Muscle of leg (tissue), 11 donors: Measurements from ENCODE around the gene KLHL9. TPM values are rescaled to one million over a fixed set of nuclear protein-coding genes. Genes with fewer than 3 reads are reported as not detected.

ENCODE experiments used
- DNase-seq: peaks from one replicate; pipeline ENCODE4 v3.0.0; 2013
- H3K27ac ChIP-seq: one replicate; pipeline ENCODE4 v1.5.1; 2013; ENCODE audit warnings: mild to moderate bottlenecking, low read length, control low read depth
- H3K27me3 ChIP-seq: one replicate; pipeline ENCODE4 v1.6.1; 2013; ENCODE audit warnings: low read length; ENCODE audit not compliant: control insufficient read depth, insufficient read depth
- H3K36me3 ChIP-seq: one replicate; pipeline ENCODE4 v1.6.1; 2013; ENCODE audit warnings: low read length; ENCODE audit not compliant: control insufficient read depth, insufficient read depth
- H3K4me1 ChIP-seq: one replicate; pipeline ENCODE4 v1.6.1; 2013; ENCODE audit warnings: low read length; ENCODE audit not compliant: control insufficient read depth, insufficient read depth
- H3K4me3 ChIP-seq: one replicate; pipeline ENCODE4 v1.5.1; 2013; ENCODE audit warnings: low read length, control low read depth
- H3K9me3 ChIP-seq: replicated peaks from 2 replicates; pipeline ENCODE4 v1.6.1; 2013; ENCODE audit warnings: low read depth, low read length; ENCODE audit not compliant: control insufficient read depth
- WGBS: methylation state at CpG from one replicate; pipeline ENCODE4 v1.1.5; 2013; ENCODE audit warnings: missing lambda C conversion rate; ENCODE audit not compliant: insufficient coverage; 5-methylcytosine and 5-hydroxymethylcytosine counted together
- polyA plus RNA-seq, 8 donors: library from polyadenylated mRNA; unstranded; fragments of 120-200 nt; gene quantifications; one replicate each; pipeline versions ENCODE4 v1.2.1 to v1.2.3, GENCODE V29; 2013; ENCODE audit warnings: inconsistent platforms in 1 of 8, low replicate concordance in 1 of 8; ENCODE audit not compliant: insufficient read length in 8 of 8, insufficient read depth in 1 of 8
- total RNA-seq: library from RNA; stranded (reverse); fragments of 120-200 nt; gene quantifications from one replicate; pipeline ENCODE4 v1.2.4, GENCODE V29; 2013

Gene KLHL9
- total and polyA plus RNA-seq, 9 donors = 16.8 to 31.6 (median 21.8) TPM

DNA sequence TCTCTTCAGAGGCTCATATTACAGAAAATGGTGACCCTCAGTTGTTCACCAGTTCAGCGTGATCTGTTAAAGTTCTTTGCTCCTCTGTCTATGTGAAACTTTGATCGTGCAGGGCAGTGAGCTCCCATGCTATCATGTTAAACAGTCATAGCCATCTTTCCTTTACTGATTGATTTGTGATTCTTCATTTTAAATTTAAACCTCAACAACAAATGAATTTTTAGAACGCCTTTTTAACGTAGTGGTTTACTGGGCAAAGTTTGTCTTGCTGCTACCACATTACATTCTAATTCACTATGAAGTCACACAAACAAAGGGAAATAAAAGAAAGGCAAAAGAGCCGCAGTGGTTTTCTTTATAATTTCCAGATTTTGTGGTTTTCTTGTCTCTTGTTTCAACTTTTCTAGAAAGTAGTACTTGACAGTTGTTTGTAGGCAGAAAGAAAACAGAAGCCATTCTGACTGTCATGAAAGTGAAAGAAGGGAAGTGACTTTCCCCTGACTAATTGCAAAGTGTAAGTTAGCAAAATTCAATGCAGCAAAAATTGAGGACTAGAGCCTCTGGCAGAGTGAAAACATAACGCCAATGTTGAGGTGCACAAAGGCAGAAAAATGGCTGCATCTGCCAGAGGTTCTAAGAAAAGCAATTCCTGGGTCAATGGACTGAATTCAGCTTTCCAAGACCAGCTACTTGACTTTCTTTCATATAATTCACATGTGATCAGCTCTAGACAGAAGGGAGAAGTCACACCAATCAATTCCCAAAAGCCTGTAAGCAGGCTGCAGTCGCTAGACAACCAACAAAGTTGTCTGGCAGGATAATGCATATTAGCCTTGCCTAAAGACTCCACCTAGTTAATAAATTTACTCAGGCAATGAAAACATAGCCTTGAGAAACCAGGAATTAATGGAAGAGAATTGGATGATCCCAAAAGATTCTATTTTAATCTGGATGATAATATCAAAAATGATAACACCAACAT lies 22.6 kb upstream of the KLHL9 start:
- no peaks in the 10 kb centered on the region for H3K27me3 ChIP-seq
- H3K36me3 ChIP-seq = no peaks in the 10 kb centered on the region
- no peaks in the 10 kb centered on the region for H3K9me3 ChIP-seq
- DNase-seq = peak; percentile 37
- 27% methylated on average over 2 of the region's 7 CpGs for WGBS
- H3K4me1 ChIP-seq = no peaks in the 10 kb centered on the region
- no peak overlapping the region for H3K4me3 ChIP-seq
- H3K27ac ChIP-seq = no peak overlapping the region

DNA sequence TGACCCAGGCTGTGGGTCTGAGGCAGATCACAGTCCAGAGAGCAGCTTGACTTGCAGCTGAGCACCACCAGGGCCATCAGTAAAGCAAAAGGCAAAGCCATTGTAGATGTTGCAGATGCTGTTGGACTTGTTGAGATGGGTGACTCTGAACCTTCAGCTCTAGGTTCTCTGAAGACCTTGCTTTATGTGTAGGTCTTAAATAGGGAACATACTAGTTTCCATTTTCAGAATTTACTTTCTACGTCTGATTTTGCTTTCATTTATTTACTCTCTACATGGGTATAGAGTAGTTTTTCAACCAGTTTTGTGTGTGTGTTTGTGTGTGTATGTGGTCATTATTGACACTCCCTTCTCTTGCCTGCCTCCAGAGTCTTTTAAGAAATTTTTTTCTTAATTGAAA lies 15.6 kb upstream of the KLHL9 start, which contains the start of gene IFNA6:
IFNA6 (minus strand) TSS at position 101 of the 400 bp plus-strand sequence; CDS start at position 101, 0 bp downstream.
- no peaks in the 10 kb centered on the region for H3K27me3 ChIP-seq
- H3K27ac ChIP-seq = no peak within 1 kb of the TSS
- H3K4me1 ChIP-seq = no peaks in the 10 kb centered on the region
- no peaks in the 10 kb centered on the region for H3K9me3 ChIP-seq
- no peak for DNase-seq
- WGBS = no CpG with 5 or more reads among the region's 1 CpG
- H3K4me3 ChIP-seq = no peak within 1 kb of the TSS
- no peaks in the 10 kb centered on the region for H3K36me3 ChIP-seq

DNA sequence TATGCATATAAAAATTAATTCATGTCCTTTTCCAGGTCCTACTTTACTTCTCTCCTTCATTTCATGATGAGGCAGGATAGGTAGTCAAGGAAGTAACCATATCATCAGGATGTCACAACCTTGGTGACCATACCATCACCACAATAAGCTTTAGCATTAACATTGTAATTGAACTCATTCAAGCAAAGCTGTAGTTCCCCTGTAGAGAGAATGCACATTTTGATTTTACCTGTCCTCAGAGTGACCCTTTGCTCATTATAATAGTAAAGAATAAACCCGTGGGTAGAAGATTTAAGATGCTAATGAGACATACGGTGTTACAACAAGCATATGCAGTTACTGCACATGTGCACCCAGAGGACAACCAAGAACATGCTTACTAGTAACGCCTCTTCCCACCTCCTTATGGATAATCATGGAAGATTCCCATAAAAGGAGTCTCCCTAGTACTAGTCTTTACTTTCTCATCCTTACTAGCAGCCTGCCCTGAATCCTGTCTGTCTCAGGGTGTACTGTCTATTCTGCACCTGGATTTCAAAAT lies 13.3 kb upstream of the KLHL9 start:
- no peaks in the 10 kb centered on the region for H3K9me3 ChIP-seq
- WGBS = 80% methylated on average over 1 of the region's 3 CpGs
- no peaks in the 10 kb centered on the region for H3K27me3 ChIP-seq
- no peak overlapping the region for H3K27ac ChIP-seq
- H3K4me3 ChIP-seq = no peak overlapping the region
- H3K4me1 ChIP-seq = no peaks in the 10 kb centered on the region
- no peak for DNase-seq
- no peaks in the 10 kb centered on the region for H3K36me3 ChIP-seq

DNA sequence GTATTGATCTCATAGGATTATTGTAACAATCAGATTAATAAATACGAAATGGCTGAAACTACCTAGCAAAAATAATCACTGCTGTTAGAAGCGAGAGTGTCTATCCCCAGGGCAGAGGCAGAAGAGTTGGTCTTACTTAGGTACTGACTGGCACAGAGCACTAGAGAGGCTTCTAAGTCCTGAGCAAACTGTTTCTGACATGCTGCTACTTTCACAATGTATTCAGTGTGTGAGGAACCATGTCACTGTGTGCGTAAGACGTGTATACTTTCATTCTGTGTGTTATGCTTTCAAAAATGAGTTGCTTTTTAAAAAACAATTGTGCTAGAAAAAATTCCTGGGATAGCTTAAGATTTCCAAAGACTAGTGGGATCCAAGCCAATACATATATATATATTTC lies 5.5 kb upstream of the KLHL9 start:
- no CpG with 5 or more reads among the region's 4 CpGs for WGBS
- Histone ChIP-seq H3K27me3 (no peaks in the 10 kb centered on the region), H3K4me1 (no peaks in the 10 kb centered on the region), H3K36me3 (no peaks in the 10 kb centered on the region), H3K9me3 (no peaks in the 10 kb centered on the region), H3K27ac (no peak overlapping the region), H3K4me3 (no peak overlapping the region)
- DNase-seq = no peak

DNA sequence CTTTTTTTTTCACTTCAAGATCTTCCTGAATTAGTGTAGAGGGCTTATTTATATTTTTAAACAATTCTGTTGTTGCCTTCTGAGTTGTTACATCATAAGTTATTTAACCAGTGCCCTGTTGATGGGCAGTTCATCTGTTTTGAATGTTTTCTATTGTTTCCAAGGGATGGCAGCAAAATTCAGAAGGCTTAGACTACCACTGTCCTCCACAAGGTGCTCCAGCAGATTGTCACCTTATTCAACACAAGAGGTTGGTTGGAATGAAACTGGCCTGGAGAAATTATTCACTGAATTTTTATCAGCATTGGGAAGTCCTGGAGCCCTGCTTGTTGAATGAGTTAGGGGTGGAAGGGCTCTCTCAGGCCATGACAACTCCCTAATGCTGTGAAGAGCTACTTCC lies 1.3 kb upstream of the KLHL9 start:
- H3K4me3 ChIP-seq = no peak overlapping the region
- H3K4me1 ChIP-seq = peaks cover 10% of the 10 kb centered on the region
- H3K36me3 ChIP-seq = peaks cover 6% of the 10 kb centered on the region
- H3K27ac ChIP-seq = no peak overlapping the region
- no peaks in the 10 kb centered on the region for H3K9me3 ChIP-seq
- DNase-seq = no peak
- H3K27me3 ChIP-seq = no peaks in the 10 kb centered on the region

DNA sequence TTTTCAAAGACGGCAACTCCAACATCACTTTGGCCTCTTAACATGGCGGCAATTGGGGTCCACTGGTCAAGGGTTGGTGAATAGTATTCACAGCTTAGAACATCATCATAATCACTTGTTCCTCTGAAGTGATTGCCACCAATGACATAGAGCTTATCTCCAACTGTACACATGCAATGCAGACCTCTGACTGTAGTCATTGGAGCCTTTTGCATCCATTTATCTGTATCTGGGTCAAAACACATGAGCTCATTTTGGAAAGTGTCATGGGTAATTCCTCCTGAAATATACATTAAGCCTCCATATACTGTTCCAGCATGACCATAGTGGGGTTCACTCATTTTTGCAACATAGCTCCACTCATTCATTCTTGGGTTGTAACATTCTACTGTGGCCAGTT lies 2.0 kb downstream of the KLHL9 start:
- no CpG with 5 or more reads among the region's 2 CpGs for WGBS
- H3K9me3 ChIP-seq = no peaks in the 10 kb centered on the region
- H3K27ac ChIP-seq = no peak overlapping the region
- no peaks in the 10 kb centered on the region for H3K27me3 ChIP-seq
- DNase-seq = no peak
- H3K4me1 ChIP-seq = peaks cover 10% of the 10 kb centered on the region
- peaks cover 8% of the 10 kb centered on the region for H3K36me3 ChIP-seq
- H3K4me3 ChIP-seq = no peak overlapping the region

DNA sequence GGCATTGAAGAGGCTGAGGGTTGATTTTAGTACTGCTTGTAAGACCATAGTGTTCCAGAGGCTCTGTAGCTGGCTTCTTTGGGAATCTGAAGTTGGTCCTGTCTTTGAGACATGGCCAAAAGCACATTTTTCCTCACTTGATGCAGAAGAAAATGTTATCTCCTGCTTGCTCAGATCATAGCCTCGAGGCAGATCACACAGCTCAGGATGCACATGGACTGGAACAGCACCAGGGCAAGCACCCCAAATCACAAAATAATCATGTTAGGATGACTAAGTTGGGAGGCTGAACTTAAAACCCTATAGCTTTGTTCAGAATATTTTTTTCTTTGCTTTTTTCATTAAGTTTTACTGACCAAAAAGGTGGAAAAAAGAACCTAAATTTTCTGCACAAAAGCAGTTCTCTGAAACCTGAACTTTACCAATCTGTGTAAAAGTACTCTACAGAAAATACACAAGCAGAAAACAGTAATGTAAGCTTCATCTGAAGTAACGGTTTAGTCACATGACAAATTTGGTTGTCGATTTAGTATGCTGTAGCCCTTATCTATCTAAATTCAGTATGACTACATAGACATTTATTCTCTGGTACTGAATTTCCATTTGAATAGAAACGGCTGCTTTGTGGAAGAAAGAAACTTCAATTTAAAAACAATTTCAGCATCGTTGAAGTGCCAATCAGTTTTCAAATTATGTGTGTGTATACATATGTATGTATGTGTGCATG lies 3.4 kb downstream of the KLHL9 start:
- no CpG with 5 or more reads among the region's 5 CpGs for WGBS
- no peak overlapping the region for H3K27ac ChIP-seq
- no peak for DNase-seq
- H3K4me3 ChIP-seq = no peak overlapping the region
- H3K4me1 ChIP-seq = peaks cover 10% of the 10 kb centered on the region
- peaks cover 8% of the 10 kb centered on the region for H3K36me3 ChIP-seq
- H3K27me3 ChIP-seq = no peaks in the 10 kb centered on the region
- no peaks in the 10 kb centered on the region for H3K9me3 ChIP-seq

DNA sequence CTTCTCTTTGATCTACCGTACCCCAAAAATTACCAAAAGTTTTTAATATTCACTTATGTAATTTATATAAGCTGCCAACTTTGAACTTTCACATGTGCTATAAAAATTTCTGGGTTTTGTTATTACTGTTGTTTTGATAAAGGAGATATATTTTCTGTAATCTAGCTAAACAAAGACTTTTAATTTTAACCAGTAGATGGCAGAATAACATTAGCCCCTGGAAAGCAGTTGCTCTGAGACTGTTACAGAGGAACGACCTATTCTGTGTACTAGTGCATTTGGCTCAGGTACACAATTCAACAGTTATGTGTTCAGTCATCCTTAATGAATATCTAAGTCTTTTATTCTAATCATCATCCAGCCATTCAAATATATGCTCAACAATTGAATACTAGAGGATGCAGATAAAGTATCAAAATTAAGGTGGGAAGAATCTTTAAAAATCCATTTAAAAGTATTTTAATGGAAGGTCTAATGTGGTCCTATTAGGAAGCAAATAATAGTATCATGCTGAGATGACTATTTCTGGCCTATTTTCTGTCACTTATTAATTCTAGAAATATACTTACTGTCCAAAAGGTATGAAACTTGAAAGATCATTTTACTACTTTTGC lies 8.6 kb downstream of the KLHL9 start:
- H3K9me3 ChIP-seq = no peaks in the 10 kb centered on the region
- no peak overlapping the region for H3K4me3 ChIP-seq
- H3K4me1 ChIP-seq = peaks cover 1% of the 10 kb centered on the region
- H3K27ac ChIP-seq = no peak overlapping the region
- peak; percentile 48 for DNase-seq
- H3K27me3 ChIP-seq = no peaks in the 10 kb centered on the region
- WGBS = no CpG with 5 or more reads among the region's 2 CpGs
- H3K36me3 ChIP-seq = peaks cover 10% of the 10 kb centered on the region

DNA sequence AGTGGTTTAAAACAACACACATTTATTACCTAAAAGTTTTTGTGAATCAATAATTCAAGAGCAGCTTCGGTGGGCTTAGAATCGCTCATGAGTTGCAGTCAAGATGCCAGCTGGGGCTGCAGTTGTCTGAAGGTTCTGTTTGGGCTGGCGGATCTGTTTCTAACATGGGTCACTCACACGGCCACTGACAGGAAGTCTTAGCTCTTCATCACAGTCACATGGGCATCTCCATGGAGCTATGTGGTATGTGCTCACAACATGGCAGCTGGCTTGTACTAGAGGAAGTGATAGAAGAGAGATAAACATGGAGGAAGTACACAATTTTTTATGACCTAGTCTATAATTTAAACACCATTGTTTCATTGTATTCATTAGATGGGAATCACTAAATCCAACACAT lies 11.2 kb downstream of the KLHL9 start:
- Histone ChIP-seq H3K27me3 (no peaks in the 10 kb centered on the region), H3K4me1 (no peaks in the 10 kb centered on the region), H3K36me3 (peaks cover 12% of the 10 kb centered on the region), H3K9me3 (no peaks in the 10 kb centered on the region), H3K27ac (no peak overlapping the region), H3K4me3 (no peak overlapping the region)
- WGBS = no CpG with 5 or more reads among the region's 4 CpGs
- no peak for DNase-seq
